ENCODE measurements around the gene MMAA. TPM values are rescaled to one million over a fixed set of nuclear protein-coding genes. Genes with fewer than 3 reads are reported as not detected.

The MMAA gene
- total and polyA plus RNA-seq, 9 of the 15 experiments (the other 6 are each of a cell fraction or from before 2014, with no cell fraction given): 0.86 to 2.3 (median 1.4) TPM

DNA sequence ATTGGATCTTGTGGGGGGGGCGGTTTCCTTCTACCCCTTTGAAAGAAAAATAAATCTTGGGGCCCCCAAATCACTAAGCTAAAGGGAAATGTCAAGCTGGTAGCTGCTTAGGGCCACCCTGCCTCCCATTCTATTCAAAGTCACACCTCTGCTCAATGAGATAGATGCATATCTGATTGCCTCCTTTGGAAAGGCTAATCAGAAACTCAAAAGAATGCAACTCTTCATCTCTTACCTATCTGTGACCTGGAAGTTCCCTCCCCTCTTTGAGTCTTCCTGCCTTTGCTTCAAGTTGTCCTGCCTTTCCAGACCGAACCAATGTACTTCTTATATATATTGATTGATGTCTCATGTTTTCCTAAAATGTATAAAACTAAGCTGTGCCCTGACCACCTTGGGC is 67.8 kb downstream of the MMAA start:
- Histone ChIP-seq H3K4me2 (ENCODE audit: insufficient read depth, low read length) (no peak overlapping the region), H3K36me3 (ENCODE audit: control insufficient read depth, insufficient read depth, low read length) (no peaks in the 10 kb centered on the region), H3K9ac (ENCODE audit: insufficient read depth in 1 of 2, low read depth in 2 of 2, low read length in 2 of 2) (no peak overlapping the region), H3K4me1 (replicated peaks in 1 of 2; ENCODE audit: control insufficient read depth in 2 of 2, insufficient read depth in 2 of 2, low read length in 2 of 2) (no peaks in the 10 kb centered on the region; a peak in 1 of 5 replicates), H3K4me3 (no peak overlapping the region), H4K20me1 (replicated peaks; ENCODE audit: control insufficient read depth, insufficient read depth, low read length) (no peaks in the 10 kb centered on the region), H3K27me3 (ENCODE audit: control insufficient read depth in 2 of 2, insufficient read depth in 2 of 2, low read length in 2 of 2) (no peaks in the 10 kb centered on the region), H2AFZ (ENCODE audit: low read depth, low read length) (no peak overlapping the region), H3K9me3 (replicated peaks; ENCODE audit: control insufficient read depth, insufficient read depth, low read depth, low read length) (no peaks in the 10 kb centered on the region), H3K9me1 (ENCODE audit: control insufficient read depth, insufficient read depth, low read length) (no peaks in the 10 kb centered on the region), H3K79me2 (ENCODE audit: control insufficient read depth, insufficient read depth, low read length) (no peaks in the 10 kb centered on the region), H3K27ac (ENCODE audit: extremely low read depth, low read depth, low read length) (no peak overlapping the region)
- WGBS (ENCODE audit: insufficient coverage, low coverage, missing lambda C conversion rate): 10% methylated on average over 2 of the region's 2 CpGs
- intact Hi-C loops (cut with micrococcal nuclease): no loop called here
- CTCF ChIA-PET (ENCODE audit: low intra/inter-chr PET ratio): no interaction called here
- ATAC-seq (no peak), FAIRE-seq (no peak), DNase-seq (ENCODE audit: extremely low read depth in 1 of 4, low spot score in 3 of 4) (no peak)
- no peak for TF ChIP-seq PTTG1 (tag; IDR thresholded peaks at IDR 0.05; ENCODE audit: low read depth)
- TF ChIP-seq, protein P1, sequence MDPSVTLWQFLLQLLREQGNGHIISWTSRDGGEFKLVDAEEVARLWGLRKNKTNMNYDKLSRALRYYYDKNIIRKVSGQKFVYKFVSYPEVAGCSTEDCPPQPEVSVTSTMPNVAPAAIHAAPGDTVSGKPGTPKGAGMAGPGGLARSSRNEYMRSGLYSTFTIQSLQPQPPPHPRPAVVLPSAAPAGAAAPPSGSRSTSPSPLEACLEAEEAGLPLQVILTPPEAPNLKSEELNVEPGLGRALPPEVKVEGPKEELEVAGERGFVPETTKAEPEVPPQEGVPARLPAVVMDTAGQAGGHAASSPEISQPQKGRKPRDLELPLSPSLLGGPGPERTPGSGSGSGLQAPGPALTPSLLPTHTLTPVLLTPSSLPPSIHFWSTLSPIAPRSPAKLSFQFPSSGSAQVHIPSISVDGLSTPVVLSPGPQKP (CRISPR knock-in tag; IDR thresholded peaks at IDR 0.05): no peak
- TF ChIP-seq ETV6 (IDR thresholded peaks at IDR 0.05; ENCODE audit: borderline replicate concordance in 1 of 2, low read depth in 2 of 2, low read length in 1 of 2): no peak
- no peak for TF ChIP-seq ETV6 (CRISPR knock-in tag; IDR thresholded peaks at IDR 0.05; ENCODE audit: borderline replicate concordance)
- TF ChIP-seq, protein P2, sequence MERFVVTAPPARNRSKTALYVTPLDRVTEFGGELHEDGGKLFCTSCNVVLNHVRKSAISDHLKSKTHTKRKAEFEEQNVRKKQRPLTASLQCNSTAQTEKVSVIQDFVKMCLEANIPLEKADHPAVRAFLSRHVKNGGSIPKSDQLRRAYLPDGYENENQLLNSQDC (CRISPR knock-in tag; IDR thresholded peaks at IDR 0.05): no peak
- TF ChIP-seq SMARCB1 (IDR thresholded peaks at IDR 0.05; ENCODE audit: insufficient read length, low read depth): no peak
- TF ChIP-seq EP300 (IDR thresholded peaks at IDR 0.05; ENCODE audit: low read length): no peak
- no peak for TF ChIP-seq RFX5 (IDR thresholded peaks at IDR 0.05; ENCODE audit: low read depth, low read length)
- TF ChIP-seq BMI1 (IDR thresholded peaks at IDR 0.05; ENCODE audit: low read length): no peak
- no peak for TF ChIP-seq PHTF2 (CRISPR knock-in tag; IDR thresholded peaks at IDR 0.05)
- no peak for TF ChIP-seq CTBP1 (IDR thresholded peaks at IDR 0.05; ENCODE audit: borderline replicate concordance)
- no peak for TF ChIP-seq FOXA3 (CRISPR knock-in tag; conservative IDR thresholded peaks at IDR 0.05 in 1 of 2, IDR thresholded peaks at IDR 0.05 in 1 of 2)
- TF ChIP-seq MTA2 (IDR thresholded peaks at IDR 0.05; ENCODE audit: low read depth): no peak
- TF ChIP-seq ZNF76 (CRISPR knock-in tag; IDR thresholded peaks at IDR 0.05; ENCODE audit: borderline replicate concordance): no peak
- TF ChIP-seq GABPB2 (CRISPR knock-in tag; conservative IDR thresholded peaks at IDR 0.05): no peak
- TF ChIP-seq, protein P3, sequence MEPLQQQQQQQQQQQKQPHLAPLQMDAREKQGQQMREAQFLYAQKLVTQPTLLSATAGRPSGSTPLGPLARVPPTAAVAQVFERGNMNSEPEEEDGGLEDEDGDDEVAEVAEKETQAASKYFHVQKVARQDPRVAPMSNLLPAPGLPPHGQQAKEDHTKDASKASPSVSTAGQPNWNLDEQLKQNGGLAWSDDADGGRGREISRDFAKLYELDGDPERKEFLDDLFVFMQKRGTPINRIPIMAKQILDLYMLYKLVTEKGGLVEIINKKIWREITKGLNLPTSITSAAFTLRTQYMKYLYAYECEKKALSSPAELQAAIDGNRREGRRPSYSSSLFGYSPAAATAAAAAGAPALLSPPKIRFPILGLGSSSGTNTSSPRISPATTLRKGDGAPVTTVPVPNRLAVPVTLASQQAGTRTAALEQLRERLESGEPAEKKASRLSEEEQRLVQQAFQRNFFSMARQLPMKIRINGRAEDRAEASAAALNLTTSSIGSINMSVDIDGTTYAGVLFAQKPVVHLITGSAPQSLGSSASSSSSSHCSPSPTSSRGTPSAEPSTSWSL (CRISPR knock-in tag; IDR thresholded peaks at IDR 0.05; ENCODE audit: borderline replicate concordance): no peak
- TF ChIP-seq DMBX1 (CRISPR knock-in tag; IDR thresholded peaks at IDR 0.05; ENCODE audit: borderline replicate concordance): no peak
- no peak for TF ChIP-seq POU5F1 (IDR thresholded peaks at IDR 0.05; ENCODE audit: borderline replicate concordance, low read depth, low read length, partially characterized antibody)
- TF ChIP-seq TSC22D4 (tag; IDR thresholded peaks at IDR 0.05): no peak
- TF ChIP-seq, protein P4, sequence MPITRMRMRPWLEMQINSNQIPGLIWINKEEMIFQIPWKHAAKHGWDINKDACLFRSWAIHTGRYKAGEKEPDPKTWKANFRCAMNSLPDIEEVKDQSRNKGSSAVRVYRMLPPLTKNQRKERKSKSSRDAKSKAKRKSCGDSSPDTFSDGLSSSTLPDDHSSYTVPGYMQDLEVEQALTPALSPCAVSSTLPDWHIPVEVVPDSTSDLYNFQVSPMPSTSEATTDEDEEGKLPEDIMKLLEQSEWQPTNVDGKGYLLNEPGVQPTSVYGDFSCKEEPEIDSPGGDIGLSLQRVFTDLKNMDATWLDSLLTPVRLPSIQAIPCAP (CRISPR knock-in tag; IDR thresholded peaks at IDR 0.05; ENCODE audit: borderline replicate concordance): no peak
- TF ChIP-seq CBX5 (IDR thresholded peaks at IDR 0.05; ENCODE audit: borderline replicate concordance, low read depth): no peak
- POLR2A ChIA-PET: no interaction called here
- no TSS peak for BruUV-seq (replicated peaks)
- in situ Hi-C loops (cut with MboI): no loop called here
